Endothelial cell of umbilical vein (primary cell): Measurements from ENCODE around the gene LSP1. TPM values are rescaled to one million over a fixed set of nuclear protein-coding genes. Genes with fewer than 3 reads are reported as not detected.

Source experiments
- BruUV-seq: library from RNA; stranded (reverse); fragments of 400-500 nt; replicated peaks from 2 replicates; lab custom pipeline; 2021; lab: Mats Ljungman, UMichigan
- CTCF ChIA-PET: fragments of 300-600, 350-600 bp; sonication (Branson Sonifier 250); formaldehyde crosslinking; loops from one replicate; lab custom pipeline; 2021; ENCODE audit warnings: antibody characterized with exemption, inconsistent platforms; lab: Charles Lee
- POLR2A ChIA-PET: fragments of 300-600, 350-600 bp; sonication (Branson Sonifier 250); formaldehyde crosslinking; loops from one replicate; lab custom pipeline; 2021; ENCODE audit warnings: antibody characterized with exemption, inconsistent platforms; lab: Charles Lee
- DNase-seq: peaks from one replicate; pipeline ENCODE4 v3.0.0-alpha.2; 2011; ENCODE audit warnings: low read depth, low spot score
- FAIRE-seq: peaks from 2 replicates; lab custom pipeline; 2011; peaks lifted over from hg19 to GRCh38; lab: Jason Lieb, UNC
- H2AFZ ChIP-seq: 2 replicates; pipeline ENCODE4 v1.6.0; 2012; ENCODE audit warnings: low read depth, low read length, control low read depth, inconsistent platforms
- H3K27ac ChIP-seq: 2 replicates; pipeline ENCODE4 v1.5.1; 2011; ENCODE audit warnings: low read depth, mild to moderate bottlenecking, control low read depth, low read length, moderate library complexity; ENCODE audit not compliant: insufficient read depth
- H3K27me3 ChIP-seq, 2 experiments: 2 replicates each; pipeline versions ENCODE4 v1.6.0 to v1.6.1; 2011; ENCODE audit warnings: low read length in 2 of 2, mixed read lengths in 1 of 2; ENCODE audit not compliant: control insufficient read depth in 2 of 2, insufficient read depth in 2 of 2
- H3K36me3 ChIP-seq, 2 experiments: 2 replicates in 1 of 2; 3 replicates in 1 of 2; pipeline ENCODE4 v1.5.1; 2011; ENCODE audit warnings: low read length in 2 of 2, mild to moderate bottlenecking in 1 of 2, moderate library complexity in 1 of 2; ENCODE audit not compliant: control insufficient read depth in 2 of 2, insufficient read depth in 2 of 2; ENCODE audit errors: extremely low read depth in 1 of 2
- H3K4me1 ChIP-seq: 3 replicates; pipeline ENCODE4 v1.5.1; 2011; ENCODE audit warnings: mild to moderate bottlenecking, low read length; ENCODE audit not compliant: control insufficient read depth, insufficient read depth; ENCODE audit errors: extremely low read depth
- H3K4me2 ChIP-seq: 2 replicates; pipeline ENCODE4 v1.6.1; 2011; ENCODE audit warnings: low read length, control low read depth, mixed read lengths; ENCODE audit not compliant: insufficient read depth
- H3K4me3 ChIP-seq, 3 experiments: fragments of 200-600 bp in 1 of 3; sonication (generic), shearing (Covaris generic) in 1 of 3; replicated peaks in 1 of 3; 2 replicates each; pipeline ENCODE4 v1.5.1; 2011 to 2016; ENCODE audit warnings: control low read depth in 3 of 3, low read length in 3 of 3, mild to moderate bottlenecking in 2 of 3, inconsistent platforms in 1 of 3, low read depth in 1 of 3, moderate library complexity in 1 of 3; ENCODE audit not compliant: insufficient read depth in 1 of 3
- H3K79me2 ChIP-seq: 2 replicates; pipeline ENCODE4 v1.6.0; 2012; ENCODE audit warnings: low read length, inconsistent platforms; ENCODE audit not compliant: control insufficient read depth, insufficient read depth
- H3K9ac ChIP-seq: replicated peaks from 2 replicates; pipeline ENCODE3; 2011; ENCODE audit warnings: low read length, control low read depth; ENCODE audit not compliant: insufficient read depth; ENCODE audit errors: extremely low read depth
- H3K9me1 ChIP-seq: replicated peaks from 3 replicates; pipeline ENCODE4 v1.6.0; 2011; ENCODE audit warnings: mild to moderate bottlenecking, low read length; ENCODE audit not compliant: control insufficient read depth, insufficient read depth; ENCODE audit errors: extremely low read depth
- H3K9me3 ChIP-seq: replicated peaks from 2 replicates; pipeline ENCODE4 v1.5.1; 2012; ENCODE audit warnings: low read length, inconsistent platforms; ENCODE audit not compliant: control insufficient read depth, insufficient read depth
- H4K20me1 ChIP-seq: replicated peaks from 2 replicates; pipeline ENCODE3; 2011; ENCODE audit warnings: mild to moderate bottlenecking, low read length; ENCODE audit not compliant: control insufficient read depth, insufficient read depth; ENCODE audit errors: extremely low read depth
- EZH2 ChIP-seq: IDR thresholded peaks from 2 replicates; pipeline ENCODE4 v1.6.1; 2012; ENCODE audit warnings: borderline replicate concordance, low read depth, mild to moderate bottlenecking, moderate library complexity, low read length, inconsistent platforms; ENCODE audit not compliant: severe bottlenecking
- FOS ChIP-seq: IDR thresholded peaks from 2 replicates; pipeline ENCODE4 v1.6.1; 2011; ENCODE audit warnings: mild to moderate bottlenecking, low read length, moderate library complexity, borderline replicate concordance; ENCODE audit not compliant: insufficient read depth
- GATA2 ChIP-seq: IDR thresholded peaks from 2 replicates; pipeline ENCODE4 v1.7.0; 2011; ENCODE audit warnings: low read depth, mild to moderate bottlenecking, moderate library complexity, mixed read lengths, low read length; ENCODE audit not compliant: insufficient read length, insufficient read depth
- JUN ChIP-seq: IDR thresholded peaks from 2 replicates; pipeline ENCODE4 v1.6.1; 2011; ENCODE audit warnings: borderline replicate concordance, low read depth; ENCODE audit not compliant: insufficient read length, insufficient read depth
- MYC ChIP-seq: IDR thresholded peaks from one replicate; pipeline ENCODE4 v1.6.1; 2011; ENCODE audit warnings: mild to moderate bottlenecking, low read depth, low read length
- POLR2A ChIP-seq: IDR thresholded peaks from 2 replicates; pipeline ENCODE4 v1.6.1; 2012; ENCODE audit warnings: low read depth, mild to moderate bottlenecking, control low read depth, low read length
- POLR2AphosphoS5 ChIP-seq: IDR thresholded peaks from 2 replicates; pipeline ENCODE4 v1.6.1; 2012; ENCODE audit warnings: low read depth, mild to moderate bottlenecking, control low read depth, low read length, moderate library complexity; ENCODE audit not compliant: insufficient read depth
- dilution Hi-C: fragments of 300-500 bp; cut with MboI; formaldehyde crosslinking; loops from one replicate; pipeline ENCODE4 v1.15.0; 2019; ENCODE audit warnings: low sequenced_read_pairs; ENCODE audit not compliant: extremely low pct_ligation_motif_present
- intact Hi-C: fragments of 100-400 bp; cut with micrococcal nuclease; formaldehyde crosslinking; loops from one replicate; pipeline ENCODE4 v1.10.0; 2022
- polyA plus RNA-seq, 4 experiments: library from polyadenylated mRNA; depleted of rRNA in 3 of 4; stranded (reverse) in 3 of 4; unstranded in 1 of 4; fragments of >200 nt; gene quantifications; 2 replicates each; pipeline versions ENCODE4 v1.2.1 to v1.2.3, GENCODE V29; 2011 to 2012; ENCODE audit warnings: missing spikeins in 1 of 4
- total RNA-seq: library from RNA; stranded (reverse); gene quantifications from 2 replicates; pipeline ENCODE4 v1.2.3, GENCODE V29; 2021
- TF ChIP-seq, protein P1 (sequence below): IDR thresholded peaks from 2 replicates; pipeline ENCODE4 v1.6.1; 2011; ENCODE audit not compliant: insufficient read depth, insufficient read length
- TF ChIP-seq, protein P2 (sequence below), 2 donors: IDR thresholded peaks; 1 replicate in 1 of 2; 2 replicates in 1 of 2; pipeline ENCODE4 v1.5.1; 2011; ENCODE audit warnings: low read length in 2 of 2, mild to moderate bottlenecking in 2 of 2, moderate library complexity in 2 of 2, control low read depth in 1 of 2, inconsistent platforms in 1 of 2, low read depth in 1 of 2; ENCODE audit not compliant: insufficient read depth in 1 of 2; ENCODE audit errors: extremely low read depth in 1 of 2

Gene LSP1
- total and polyA plus RNA-seq, 2 donors (not counting 3 experiments of a cell fraction or from before 2014, with no cell fraction given) = not detected

DNA sequence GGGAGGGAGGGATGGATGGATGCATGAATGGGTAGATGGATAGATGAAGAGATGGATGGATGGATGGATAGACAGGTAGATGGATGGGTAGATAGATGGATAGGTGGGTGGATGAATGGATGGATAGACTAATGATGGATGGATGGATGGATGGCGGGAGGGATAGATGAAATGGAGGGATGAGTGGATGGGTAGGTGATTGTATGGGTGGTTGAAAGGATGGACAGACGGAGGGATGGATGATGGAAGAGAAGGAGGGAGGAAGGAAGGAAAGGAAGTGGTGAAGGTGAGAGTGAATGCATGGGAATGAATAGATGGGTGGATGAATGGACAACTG, 62.9 kb downstream of the LSP1 start:
- no peak overlapping the region for H3K27ac ChIP-seq
- FAIRE-seq = no peak
- H4K20me1 ChIP-seq = no peaks in the 10 kb centered on the region
- no peak overlapping the region for H3K4me3 ChIP-seq
- no peaks in the 10 kb centered on the region for H3K9me3 ChIP-seq
- H3K9ac ChIP-seq = no peak overlapping the region
- H3K9me1 ChIP-seq = no peaks in the 10 kb centered on the region
- no peak for DNase-seq
- no peak overlapping the region for H3K4me2 ChIP-seq
- intact Hi-C loops (no loop called here), dilution Hi-C loops (no loop called here)
- ChIA-PET CTCF (no interaction called here), POLR2A (no interaction called here)
- BruUV-seq = no TSS peak
- no peak for TF ChIP-seq GATA2
- no peak for TF ChIP-seq FOS
- TF ChIP-seq POLR2AphosphoS5 = no peak
- no peak for TF ChIP-seq POLR2A
- TF ChIP-seq JUN = no peak
- TF ChIP-seq MYC = no peak
- no peak for TF ChIP-seq EZH2
- TF ChIP-seq, protein P1, sequence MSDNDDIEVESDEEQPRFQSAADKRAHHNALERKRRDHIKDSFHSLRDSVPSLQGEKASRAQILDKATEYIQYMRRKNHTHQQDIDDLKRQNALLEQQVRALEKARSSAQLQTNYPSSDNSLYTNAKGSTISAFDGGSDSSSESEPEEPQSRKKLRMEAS = no peak
- TF ChIP-seq, protein P2, sequence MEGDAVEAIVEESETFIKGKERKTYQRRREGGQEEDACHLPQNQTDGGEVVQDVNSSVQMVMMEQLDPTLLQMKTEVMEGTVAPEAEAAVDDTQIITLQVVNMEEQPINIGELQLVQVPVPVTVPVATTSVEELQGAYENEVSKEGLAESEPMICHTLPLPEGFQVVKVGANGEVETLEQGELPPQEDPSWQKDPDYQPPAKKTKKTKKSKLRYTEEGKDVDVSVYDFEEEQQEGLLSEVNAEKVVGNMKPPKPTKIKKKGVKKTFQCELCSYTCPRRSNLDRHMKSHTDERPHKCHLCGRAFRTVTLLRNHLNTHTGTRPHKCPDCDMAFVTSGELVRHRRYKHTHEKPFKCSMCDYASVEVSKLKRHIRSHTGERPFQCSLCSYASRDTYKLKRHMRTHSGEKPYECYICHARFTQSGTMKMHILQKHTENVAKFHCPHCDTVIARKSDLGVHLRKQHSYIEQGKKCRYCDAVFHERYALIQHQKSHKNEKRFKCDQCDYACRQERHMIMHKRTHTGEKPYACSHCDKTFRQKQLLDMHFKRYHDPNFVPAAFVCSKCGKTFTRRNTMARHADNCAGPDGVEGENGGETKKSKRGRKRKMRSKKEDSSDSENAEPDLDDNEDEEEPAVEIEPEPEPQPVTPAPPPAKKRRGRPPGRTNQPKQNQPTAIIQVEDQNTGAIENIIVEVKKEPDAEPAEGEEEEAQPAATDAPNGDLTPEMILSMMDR (IDR thresholded peaks at IDR 0.05; ENCODE audit: extremely low read depth in 1 of 2, insufficient read depth in 1 of 2, low read depth in 1 of 2, low read length in 2 of 2) = no peak
- H3K79me2 ChIP-seq = no peaks in the 10 kb centered on the region
- no peaks in the 10 kb centered on the region for H3K27me3 ChIP-seq
- no peaks in the 10 kb centered on the region for H3K4me1 ChIP-seq
- H3K36me3 ChIP-seq = no peaks in the 10 kb centered on the region
- no peak overlapping the region for H2AFZ ChIP-seq
